Measurements from ENCODE around the gene EVA1A.
A peak's percentile ranks its signal among the peaks of the same experiment; 100 is the strongest.
"Not testable (repeated sequence)": the region's sequence is repeated elsewhere in the genome, so short reads cannot be mapped to it uniquely, and the experiment has no call there.

Gene EVA1A

GRCh38 chr2:75480971-75481836 lies 79.5 kb downstream of the EVA1A start:
- no peak for DNase-seq

GRCh38 chr2:75477696-75478095 lies 83.0 kb downstream of the EVA1A start:
- DNase-seq = not testable (repeated sequence)

GRCh38 chr2:75476761-75477160 lies 84.0 kb downstream of the EVA1A start:
- DNase-seq = no peak

- no peak for DNase-seq
Observed at GRCh38 chr2:75475976-75476375, 84.8 kb downstream of the EVA1A start.

- no peak for DNase-seq
Observed at GRCh38 chr2:75475049-75475448, 85.7 kb downstream of the EVA1A start.

GRCh38 chr2:75474115-75474514 lies 86.6 kb downstream of the EVA1A start:
- no peak for DNase-seq

GRCh38 chr2:75466708-75467311 lies 93.9 kb downstream of the EVA1A start:
- no peak for DNase-seq

- DNase-seq = no peak
Observed at GRCh38 chr2:75465317-75465984, 95.3 kb downstream of the EVA1A start.

GRCh38 chr2:75464348-75464946 lies 96.3 kb downstream of the EVA1A start:
- DNase-seq = no peak

- DNase-seq = no peak
Observed at GRCh38 chr2:75462721-75463120, 98.0 kb downstream of the EVA1A start.

GRCh38 chr2:75462206-75462605 lies 98.5 kb downstream of the EVA1A start:
- no peak for DNase-seq

- no peak for DNase-seq
Observed at GRCh38 chr2:75460630-75461029, 100.1 kb downstream of the EVA1A start.

- no peak for DNase-seq
Observed at GRCh38 chr2:75459565-75460310, 101.0 kb downstream of the EVA1A start.

GRCh38 chr2:75458201-75458600 lies 102.5 kb downstream of the EVA1A start:
- no peak for DNase-seq

- no peak for DNase-seq
Observed at GRCh38 chr2:75456825-75457224, 103.9 kb downstream of the EVA1A start.

GRCh38 chr2:75456111-75456510 lies 104.6 kb downstream of the EVA1A start:
- DNase-seq = no peak

GRCh38 chr2:75454241-75454620 lies 106.5 kb downstream of the EVA1A start:
- peak; percentile 72 for DNase-seq

- DNase-seq = no peak
Observed at GRCh38 chr2:75453384-75454240, 107.1 kb downstream of the EVA1A start.

- no peak for DNase-seq
Observed at GRCh38 chr2:75450068-75450467, 110.7 kb downstream of the EVA1A start.

GRCh38 chr2:75447176-75447575 lies 113.6 kb downstream of the EVA1A start:
- DNase-seq = no peak

Measured in MV-4-11 (cell line).